NCI-H128 (cell line): ENCODE data around the gene SH3BP1.

Experiments
- DNase-seq: peaks from one replicate; lab custom pipeline; 2025; ENCODE audit not compliant: unreplicated experiment; lab: John Stamatoyannopoulos, UW

Gene SH3BP1

DNA sequence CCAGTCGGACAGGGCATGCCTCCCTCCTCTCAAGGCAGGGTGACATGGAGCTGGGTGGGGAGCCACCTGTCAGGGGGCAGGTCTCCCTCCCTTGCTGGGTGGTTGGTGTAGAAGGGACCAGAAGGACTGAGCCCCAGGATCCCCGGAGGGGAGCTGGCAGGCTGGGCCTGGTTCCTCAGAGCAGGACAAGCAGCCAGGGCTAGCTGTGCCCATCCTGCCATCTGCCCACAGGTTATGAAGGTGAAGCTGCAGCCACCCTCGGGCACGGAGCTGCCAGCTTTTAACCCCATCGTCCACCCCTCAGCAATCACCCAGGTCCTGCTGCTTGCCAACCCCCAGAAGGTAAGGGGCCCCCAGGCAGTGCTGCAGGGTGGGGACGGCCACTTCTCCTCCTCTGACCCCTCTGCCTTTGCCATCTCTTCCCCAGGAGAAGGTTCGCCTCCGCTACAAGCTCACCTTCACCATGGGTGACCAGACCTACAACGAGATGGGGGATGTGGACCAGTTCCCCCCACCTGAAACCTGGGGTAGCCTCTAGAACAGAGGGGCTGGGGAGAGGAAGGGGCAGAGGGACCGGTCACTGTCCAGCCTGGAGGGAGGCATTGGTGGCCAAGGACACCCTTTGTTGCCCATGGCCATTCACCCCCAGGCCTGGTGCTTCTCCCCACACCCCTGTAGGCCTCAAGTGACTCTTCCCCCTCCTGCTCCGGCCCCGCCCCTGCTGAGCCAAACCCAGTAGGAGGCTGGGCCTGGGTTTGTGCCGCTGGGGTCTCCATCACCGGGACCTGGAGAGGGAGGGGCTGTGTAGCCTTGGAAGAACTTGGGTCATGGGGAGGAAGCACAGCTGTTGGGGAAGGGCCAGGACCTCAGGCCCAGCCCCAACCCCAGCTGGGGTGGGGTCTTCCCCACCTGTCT is 7.0 kb upstream of the SH3BP1 start:
- DNase-seq, result no peak

DNA sequence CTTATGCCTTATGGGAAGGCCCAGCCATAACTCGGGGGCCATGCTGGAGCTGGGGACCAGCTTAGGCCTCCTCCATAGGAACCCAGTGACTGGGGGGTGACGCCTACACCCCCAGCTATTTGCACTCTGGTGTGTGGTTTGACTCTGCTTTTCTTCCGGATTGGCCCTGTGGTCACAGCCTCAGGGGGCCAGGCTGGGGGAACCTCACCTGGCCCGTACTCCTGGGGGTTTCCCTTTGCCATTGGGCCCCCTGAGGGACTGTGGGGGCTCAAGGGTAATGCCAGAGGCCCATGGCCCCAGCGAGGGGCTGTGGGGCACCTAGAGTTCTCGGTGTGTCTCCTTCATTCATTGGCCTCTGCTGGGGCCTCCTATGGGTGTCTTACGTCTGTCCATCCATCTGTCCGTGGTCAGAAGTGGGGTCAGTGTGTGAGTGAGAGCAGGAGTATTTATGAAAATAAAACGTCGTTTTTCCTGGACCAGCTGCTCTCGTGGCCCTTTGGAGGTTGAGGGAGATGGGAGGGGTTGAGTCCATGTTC is 6.3 kb upstream of the SH3BP1 start:
- no peak for DNase-seq

DNA sequence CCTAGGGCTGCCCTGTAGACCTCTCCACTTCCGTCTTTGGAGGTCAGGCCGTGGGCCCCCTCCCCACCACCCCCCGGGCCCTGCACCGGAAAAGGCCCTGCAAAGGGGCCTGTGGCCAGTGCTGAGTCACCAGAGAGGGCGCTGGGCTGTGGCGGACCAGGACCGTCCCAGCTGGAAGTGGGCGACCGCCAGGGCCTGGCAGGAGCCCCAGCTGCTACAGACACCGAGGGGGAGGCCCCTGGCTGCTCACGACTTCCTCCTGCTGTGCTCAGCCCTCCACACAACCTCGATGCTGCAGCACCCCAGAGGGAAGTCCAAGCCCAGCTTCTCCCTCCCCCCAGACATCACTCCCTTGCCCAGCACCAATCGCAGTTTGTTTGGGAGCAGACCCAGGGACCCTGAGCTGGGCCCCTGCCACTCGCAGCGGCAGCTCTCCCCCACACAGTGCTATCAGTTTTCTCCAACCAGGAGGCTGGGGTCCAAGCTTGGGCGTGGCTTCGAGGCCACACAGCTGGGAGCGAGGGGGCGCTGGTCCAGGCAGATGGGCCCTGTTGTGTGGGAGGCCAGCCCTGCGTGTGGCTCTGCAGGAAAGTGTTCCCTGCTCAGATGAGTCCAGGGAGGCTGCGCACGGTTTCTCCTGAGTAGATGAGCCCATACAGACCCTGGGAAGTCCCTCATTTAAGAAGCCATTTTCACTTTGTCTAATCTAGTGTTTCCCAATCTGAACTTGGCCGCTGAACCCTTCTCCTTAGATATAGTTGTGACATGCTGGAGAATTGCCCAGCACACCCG is 5.6 kb upstream of the SH3BP1 start:
- DNase-seq, result no peak

DNA sequence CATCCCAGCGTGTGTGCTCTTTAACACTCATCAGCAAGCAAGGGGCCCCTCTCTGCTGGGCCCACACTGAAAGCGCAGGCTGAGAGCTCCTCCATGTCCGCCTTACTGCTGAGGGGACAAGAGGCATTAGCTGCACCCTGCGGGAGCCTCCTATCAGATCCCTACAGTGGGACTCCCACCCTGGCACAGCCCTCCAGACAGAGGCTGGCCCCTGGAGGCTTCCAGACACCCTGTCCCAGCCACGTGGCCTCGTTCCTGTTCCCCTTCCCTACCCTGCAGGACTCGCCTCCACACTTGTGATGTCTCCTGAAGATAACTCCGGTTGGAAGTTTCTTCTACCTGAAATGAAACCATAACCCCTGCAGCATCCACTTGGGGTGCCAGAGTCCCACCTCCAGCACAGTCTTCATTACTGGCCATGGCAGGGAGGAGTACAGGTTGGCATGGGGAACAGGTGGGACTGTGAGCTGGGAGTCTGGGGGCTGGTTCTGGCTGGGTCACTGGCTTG is 5.0 kb upstream of the SH3BP1 start:
- no peak for DNase-seq

DNA sequence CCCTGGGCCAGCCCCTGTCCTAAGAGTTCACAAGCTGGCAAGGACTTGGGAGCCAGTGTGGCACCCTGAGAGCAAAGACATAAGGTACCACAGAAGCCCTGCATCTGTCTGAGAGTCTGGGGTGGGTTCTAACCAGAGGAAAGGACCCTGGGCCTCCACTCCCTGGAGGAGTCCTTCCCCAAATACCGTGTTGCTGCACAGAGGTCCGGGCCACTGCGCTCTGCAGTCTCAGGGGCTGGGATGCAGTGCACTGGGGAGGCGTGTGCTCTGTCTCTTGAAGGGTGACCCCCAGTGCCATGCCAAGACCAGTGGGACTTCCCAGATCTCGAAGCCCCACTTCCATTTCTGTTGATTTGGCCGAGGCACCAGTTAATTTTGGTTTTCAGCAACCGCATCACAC is 4.3 kb upstream of the SH3BP1 start:
- DNase-seq, result no peak

DNA sequence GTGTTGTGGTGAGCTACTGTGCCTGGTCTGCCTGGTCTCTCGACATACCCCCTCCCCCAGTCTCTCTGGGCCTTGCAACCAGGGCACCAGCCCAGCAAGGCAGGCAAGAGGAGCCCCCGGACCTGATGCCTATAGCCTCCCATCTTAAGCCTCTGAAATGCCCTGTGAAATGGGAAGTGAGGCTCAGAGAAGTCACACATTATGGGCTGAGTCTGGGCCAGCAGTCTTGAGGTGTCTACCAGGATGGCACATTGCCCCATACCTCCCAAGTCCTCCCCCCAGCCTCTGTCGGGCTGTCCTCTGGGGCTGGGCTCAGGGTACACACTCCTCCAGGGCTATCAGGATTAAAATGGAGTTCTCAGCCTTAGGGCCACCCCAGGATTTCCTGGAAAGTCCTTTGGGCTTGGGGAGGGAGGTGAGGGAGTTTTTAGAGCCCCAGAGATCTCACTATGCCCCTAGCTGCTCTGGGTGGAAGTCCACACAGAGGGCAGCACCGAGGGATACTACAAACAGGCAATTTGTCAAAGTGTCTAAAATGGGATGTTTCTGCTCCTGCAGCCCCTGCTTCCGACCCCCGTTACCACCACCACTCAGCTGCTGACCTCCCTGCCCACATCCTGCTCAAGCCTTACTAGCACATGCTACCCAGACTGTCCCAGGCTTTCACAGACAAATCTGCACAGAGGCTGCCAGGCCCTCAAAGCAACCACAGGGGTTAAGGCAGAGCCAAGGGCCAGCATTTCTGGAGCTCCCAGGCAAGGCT is 3.1 kb upstream of the SH3BP1 start:
- DNase-seq, result no peak

DNA sequence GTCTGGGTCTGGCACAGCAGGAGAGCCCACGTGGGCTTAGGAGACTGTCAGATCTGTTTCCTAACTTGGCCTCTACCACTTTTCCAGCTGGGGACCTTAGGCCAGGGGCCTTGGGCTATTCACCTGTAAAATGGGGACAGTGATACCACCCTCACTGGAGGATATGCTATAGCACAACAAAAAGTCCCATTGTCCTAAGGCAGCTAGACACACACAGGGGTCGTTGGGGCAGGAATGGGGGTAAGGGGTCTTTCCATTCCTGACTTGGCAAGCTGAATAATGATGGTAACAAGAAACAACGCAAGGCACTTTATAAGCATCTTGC is 2.6 kb upstream of the SH3BP1 start:
- DNase-seq, result no peak

DNA sequence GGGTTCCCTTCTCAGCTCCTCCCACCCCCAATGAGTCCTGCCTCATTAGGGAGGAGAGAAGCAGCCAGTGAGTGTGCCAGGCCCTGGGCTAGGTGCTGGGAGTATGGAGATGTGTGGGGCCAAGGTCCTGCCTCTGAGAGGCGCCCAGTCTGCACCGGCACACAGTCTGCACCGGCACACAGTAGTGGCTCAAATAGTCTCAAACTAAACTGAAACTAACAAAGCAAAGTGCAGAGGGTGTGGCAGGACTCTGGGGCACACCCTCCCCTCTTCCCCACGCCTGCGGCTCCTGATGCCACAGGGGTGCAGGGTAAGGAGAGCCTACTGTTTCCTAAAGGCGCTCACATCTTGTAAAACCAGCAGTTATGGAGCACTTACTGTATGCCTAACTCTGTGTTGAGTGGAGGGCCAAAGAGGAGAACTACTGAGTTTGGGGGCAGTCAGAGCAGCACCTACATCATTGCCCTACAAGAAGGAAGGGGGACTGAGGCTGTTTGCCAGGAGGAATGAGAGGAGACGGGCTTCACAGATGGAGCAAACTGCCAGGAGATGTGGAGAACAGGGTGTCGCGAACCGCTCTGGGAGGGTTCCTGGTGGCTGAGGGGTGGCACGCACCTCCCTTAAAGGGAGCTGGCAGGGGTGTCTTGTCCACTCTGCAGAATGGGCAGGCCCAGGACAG is 939 bp upstream of the SH3BP1 start:
- DNase-seq, result no peak

DNA sequence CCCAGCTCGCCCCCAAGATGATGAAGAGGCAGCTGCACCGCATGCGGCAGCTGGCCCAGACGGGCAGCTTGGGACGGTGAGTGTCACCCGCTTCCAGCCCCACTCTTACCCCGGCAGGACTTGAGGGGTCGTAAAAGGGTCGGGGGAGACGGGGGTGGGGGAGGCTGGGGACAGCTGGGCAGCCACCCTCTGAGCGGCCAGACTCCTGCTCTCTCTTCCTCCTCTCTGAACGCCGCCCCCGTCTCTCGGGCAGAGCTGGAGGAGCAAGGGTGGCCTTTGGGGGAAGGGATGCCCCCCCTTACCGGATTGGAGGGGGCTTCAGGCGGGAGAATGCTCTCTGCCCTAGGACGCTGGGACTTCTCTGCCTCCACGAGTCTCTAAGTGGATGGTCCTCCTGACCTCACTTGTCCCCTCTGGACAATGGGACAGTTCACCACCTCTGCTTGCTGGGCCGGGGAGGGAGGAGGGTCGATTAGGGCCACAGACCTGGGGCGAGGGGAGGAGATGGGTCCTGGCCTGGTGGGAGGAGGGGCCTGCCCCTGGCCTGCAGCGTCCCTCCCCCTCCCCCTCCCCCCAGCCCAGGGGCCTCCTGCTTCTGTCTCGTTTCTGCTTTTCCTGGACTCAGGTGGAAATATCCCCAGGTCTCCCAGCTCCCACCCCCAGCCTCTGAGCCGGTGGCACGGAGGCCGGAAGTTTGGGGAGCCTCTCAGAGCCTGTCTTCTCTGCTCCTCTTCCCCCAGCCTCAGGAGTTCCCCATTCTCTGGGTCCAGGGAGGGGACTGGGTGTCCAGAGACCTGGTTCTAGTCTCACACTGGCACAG is 512 bp downstream of the SH3BP1 start:
- DNase-seq, result no peak

DNA sequence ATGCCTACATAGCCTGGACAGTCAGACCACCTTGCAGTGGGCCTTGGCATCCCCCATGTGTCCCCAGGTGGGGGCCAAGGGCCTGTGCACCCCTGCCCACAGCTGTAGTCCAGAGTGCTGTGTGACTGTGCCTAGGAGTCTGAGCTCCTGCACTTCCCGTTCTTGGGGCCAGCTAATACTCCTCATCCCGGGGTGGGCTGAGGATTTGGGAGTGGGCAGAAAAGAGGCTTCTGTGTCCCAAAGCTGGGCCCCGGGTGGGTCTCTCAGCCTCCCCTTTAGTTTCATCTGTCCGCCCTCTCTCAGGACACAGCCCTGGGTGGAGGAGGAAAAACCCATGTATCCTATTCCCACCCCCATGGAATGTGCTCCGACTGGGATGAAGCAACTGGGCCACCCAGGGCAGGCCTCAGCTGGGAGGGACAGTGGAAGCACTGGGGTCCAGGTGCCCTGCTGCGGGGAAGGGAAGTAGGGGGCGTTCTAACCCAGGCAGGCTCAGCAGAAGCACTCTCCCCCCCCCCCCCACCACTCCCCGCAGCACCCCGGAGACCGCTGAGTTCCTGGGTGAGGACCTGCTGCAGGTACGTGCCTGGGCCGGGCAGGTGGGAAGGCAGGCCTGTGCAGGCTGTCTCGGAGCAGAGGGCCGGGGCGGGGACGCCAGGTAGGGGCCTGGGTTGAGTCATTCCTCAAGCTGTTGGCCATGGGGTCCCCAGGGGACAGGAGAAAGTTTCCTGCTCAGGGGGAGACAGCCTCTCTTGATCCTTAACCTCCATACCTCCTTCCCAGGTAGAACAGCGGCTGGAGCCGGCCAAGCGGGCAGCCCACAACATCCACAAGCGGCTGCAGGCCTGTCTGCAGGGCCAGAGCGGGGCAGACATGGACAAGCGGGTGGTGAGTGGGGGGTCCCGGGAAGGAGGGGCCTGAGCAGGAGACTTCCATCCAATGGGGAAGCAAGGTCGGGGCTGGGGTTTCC is 1.4 kb downstream of the SH3BP1 start:
- no peak for DNase-seq

DNA sequence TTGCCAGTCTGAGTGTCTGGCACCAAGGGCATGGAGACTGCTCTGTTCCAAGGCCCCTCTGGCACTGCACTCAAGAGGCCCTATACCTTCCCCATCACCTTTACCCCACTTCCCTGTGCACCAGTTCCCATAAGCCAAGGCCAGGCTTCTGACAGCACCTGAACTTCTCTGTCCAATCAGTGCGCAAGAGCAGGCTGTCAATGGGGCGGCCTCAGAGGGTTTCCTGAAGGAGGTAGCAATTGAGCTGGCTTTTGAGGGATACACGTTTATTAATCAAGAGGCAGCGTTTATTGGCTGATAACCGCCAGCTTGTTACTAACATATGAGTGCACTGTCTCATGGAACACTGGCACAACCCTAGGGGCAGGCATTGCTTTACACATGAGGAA is 2.1 kb downstream of the SH3BP1 start:
- no peak for DNase-seq

DNA sequence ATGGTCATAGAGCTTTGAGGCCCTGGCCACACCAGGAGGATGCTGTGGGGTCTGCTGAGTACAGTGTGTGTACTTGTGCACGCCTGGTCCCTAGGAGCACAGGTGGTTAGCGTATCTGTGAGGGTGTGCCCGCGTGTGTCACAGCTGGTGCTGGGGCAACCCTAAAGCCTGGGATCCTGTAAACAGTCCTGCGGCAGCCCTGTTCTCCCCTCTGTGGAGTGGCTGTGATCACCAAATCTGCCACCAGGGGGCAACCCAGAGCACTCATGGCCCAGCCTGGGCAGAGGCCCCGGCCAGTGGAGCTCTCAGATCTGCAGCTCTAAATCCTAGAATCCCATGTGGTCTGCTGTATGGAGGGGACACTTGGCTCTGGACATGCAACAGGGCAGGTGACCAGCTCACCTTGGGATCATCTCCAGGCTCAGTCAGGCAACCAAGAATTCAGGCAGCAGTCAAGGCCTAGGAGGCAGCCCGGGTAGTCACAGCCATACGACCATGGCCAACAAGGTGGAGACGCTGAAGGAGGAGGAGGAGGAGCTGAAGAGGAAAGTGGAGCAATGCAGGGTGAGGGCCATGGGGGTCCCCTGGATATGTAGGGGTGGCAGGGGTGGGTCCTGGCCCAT is 3.9 kb downstream of the SH3BP1 start:
- peak; percentile 6 for DNase-seq

DNA sequence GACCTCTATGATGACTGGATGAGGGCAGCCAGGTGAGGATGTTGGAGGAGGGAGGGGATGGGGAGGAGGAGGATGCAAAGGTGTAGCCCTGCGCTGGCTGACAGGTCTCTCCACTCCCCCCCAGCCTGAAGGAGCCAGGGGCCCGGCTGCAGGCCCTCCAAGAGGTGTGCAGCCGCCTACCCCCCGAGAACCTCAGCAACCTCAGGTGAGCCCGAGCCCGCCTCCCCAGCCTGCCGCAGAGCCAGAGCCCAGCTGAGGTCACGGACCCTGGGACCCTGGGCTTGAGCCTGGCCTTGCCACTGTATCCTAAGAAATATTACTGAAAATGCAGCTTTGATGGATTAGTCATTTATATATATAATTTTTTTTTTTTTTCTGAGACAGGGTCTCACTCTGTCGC is 7.8 kb downstream of the SH3BP1 start:
- no peak for DNase-seq

DNA sequence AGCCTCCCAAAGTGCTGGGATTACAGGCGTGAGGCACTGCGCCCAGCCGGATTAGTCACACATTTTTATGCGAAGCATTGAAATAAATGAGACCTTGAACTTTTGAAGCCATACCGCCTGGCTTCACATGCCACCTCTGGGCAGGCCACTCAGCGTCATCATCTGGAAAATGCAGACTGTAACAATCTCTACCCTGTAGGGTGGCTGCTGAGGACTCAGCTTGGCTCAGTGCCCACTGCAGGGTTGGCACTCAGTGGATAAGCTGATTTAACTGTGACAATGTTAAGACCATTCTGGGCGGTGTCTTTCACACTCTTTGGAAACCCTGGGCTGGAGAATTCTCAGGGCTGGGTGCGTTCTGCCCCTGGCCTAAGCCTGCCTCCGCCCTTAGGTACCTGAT is 8.5 kb downstream of the SH3BP1 start:
- DNase-seq, result no peak

DNA sequence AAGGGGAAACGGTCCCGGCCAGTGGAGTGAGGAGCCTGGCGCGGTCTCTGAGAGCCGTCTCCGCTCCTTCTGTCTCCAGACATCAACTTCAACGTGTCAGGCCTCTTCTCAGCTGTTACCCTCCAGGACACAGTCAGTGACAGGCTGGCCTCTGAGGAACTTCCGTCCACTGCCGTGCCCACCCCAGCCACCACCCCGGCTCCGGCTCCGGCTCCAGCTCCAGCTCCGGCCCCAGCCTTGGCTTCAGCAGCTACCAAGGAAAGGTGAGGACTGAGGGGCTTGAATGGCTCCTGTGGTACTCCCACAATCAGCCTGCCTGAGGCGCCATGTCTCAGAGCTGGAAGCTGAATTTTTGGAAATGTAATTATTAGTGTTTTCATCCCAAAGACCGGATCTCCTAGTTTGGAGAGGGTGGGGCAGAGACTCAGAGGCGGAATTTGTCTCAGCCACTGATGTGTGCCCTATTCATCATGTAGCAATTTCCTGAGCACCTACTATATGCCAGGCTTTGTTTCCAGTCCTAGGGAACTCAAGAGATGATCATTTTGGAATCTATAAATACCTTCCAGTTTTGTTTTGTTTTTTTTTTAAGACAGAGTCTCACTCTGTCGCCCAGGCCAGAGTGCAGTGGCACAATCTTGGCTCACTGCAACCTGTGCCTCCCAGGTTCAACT is 11.1 kb downstream of the SH3BP1 start:
- DNase-seq, result no peak

DNA sequence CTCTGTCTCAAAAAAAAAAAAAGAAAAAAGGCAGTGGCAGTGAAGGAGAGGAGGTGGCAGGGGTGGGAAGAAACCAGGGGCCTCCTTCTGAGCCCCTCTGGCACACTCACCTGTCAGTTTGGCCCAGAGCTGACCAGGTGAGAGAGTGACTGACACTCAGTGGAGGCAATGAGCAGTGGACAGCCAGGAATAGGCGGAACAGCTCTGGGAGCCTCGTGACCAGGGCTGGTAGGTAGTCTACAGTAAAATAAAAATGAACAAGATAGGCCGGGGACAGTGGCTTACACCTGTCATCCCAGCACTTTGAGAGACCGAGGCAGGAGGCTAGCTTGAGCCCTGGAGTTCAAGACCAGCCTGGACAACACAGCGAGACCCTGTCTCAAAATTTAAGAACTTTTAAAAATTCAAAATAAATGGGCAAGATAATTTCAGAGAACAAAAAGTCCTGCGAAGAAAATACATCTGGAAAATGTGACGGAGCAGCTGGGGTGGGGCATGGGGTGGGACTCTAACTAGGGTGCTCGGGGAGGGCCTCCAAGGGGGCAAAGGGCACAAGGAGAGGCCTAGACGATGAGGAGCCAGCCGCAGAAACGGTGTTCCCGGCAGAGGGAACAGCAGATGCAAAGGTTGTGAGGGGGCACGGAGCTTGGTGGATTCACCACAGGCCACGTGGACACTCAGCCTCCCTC is 15.2 kb downstream of the SH3BP1 start:
- DNase-seq, result no peak

DNA sequence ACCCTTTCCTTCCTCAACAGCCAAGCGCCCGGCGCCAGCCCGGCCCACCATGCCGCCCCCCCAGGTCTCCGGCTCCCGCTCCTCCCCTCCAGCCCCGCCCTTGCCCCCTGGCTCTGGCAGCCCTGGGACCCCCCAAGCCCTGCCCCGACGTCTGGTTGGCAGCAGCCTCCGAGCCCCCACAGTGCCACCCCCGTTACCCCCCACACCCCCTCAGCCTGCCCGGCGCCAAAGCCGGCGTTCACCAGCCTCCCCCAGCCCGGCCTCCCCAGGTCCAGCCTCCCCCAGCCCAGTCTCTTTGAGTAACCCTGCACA is 15.7 kb downstream of the SH3BP1 start:
- no peak for DNase-seq
